HepG2 (cell line): ENCODE measurements around the gene TUT1. TPM values are rescaled to one million over a fixed set of nuclear protein-coding genes. Genes with fewer than 3 reads are reported as not detected.

ENCODE experiments used
- AHR ChIP-seq: IDR thresholded peaks from 2 replicates; pipeline ENCODE4 v1.6.1; 2018; ENCODE audit warnings: missing genetic modification reagents, missing compliant biosample characterization
- FOSL2 ChIP-seq: sonication (generic); formaldehyde crosslinking; IDR thresholded peaks from 2 replicates; pipeline ENCODE4 v1.4.0; 2020; ENCODE audit warnings: missing genetic modification reagents
- FOXK2 ChIP-seq: fragments of 450-650 bp; IDR thresholded peaks from 2 replicates; pipeline ENCODE4 v1.6.1; 2016
- HMG20B ChIP-seq: conservative IDR thresholded peaks from 2 replicates; pipeline ENCODE4 v1.6.1; 2016; ENCODE audit warnings: missing genetic modification reagents, missing compliant biosample characterization
- HNF4A ChIP-seq: sonication (generic); formaldehyde crosslinking; IDR thresholded peaks from 2 replicates; pipeline ENCODE4 v1.4.0; 2020; ENCODE audit warnings: missing genetic modification reagents
- ONECUT2 ChIP-seq: sonication (generic); formaldehyde crosslinking; IDR thresholded peaks from 2 replicates; pipeline ENCODE4 v1.4.0; 2020; ENCODE audit warnings: missing genetic modification reagents
- RBFOX2 ChIP-seq: fragments of 200-400 bp; formaldehyde crosslinking; IDR thresholded peaks from 2 replicates; pipeline ENCODE4 v1.6.1; 2017; ENCODE audit warnings: low read depth, mild to moderate bottlenecking, low read length
- SKI ChIP-seq: fragments of 450-650 bp; IDR thresholded peaks from one replicate; pipeline ENCODE4 v1.6.1; 2018; ENCODE audit warnings: mild to moderate bottlenecking; ENCODE audit not compliant: partially characterized antibody
- YY1 ChIP-seq: IDR thresholded peaks from 2 replicates; pipeline ENCODE4 v1.6.1; 2011; ENCODE audit warnings: low read length, low read depth, moderate library complexity, mild to moderate bottlenecking; ENCODE audit not compliant: insufficient read depth, insufficient replicate concordance
- ZC3H4 ChIP-seq: sonication (generic); formaldehyde crosslinking; IDR thresholded peaks from 2 replicates; pipeline ENCODE4 v1.4.0; 2020; ENCODE audit warnings: missing genetic modification reagents, borderline replicate concordance
- ZKSCAN1 ChIP-seq: fragments of 150-350 bp; IDR thresholded peaks from 2 replicates; pipeline ENCODE4 v1.6.1; 2014; ENCODE audit warnings: low read length
- ZNF17 ChIP-seq: sonication (generic); formaldehyde crosslinking; IDR thresholded peaks from 2 replicates; pipeline ENCODE4 v1.5.0; 2020; ENCODE audit warnings: mild to moderate bottlenecking, missing genetic modification reagents
- ZNF24 ChIP-seq: fragments of 450-650 bp; IDR thresholded peaks from 2 replicates; pipeline ENCODE4 v1.6.1; 2017; ENCODE audit warnings: antibody characterized with exemption, mild to moderate bottlenecking
- ZNF670 ChIP-seq: sonication (generic); formaldehyde crosslinking; IDR thresholded peaks from 2 replicates; pipeline ENCODE4 v1.8.0; 2022; ENCODE audit warnings: mild to moderate bottlenecking, missing genetic modification reagents, borderline replicate concordance
- ZNF747 ChIP-seq: sonication (generic); formaldehyde crosslinking; IDR thresholded peaks from 2 replicates; pipeline ENCODE4 v1.8.1; 2023; ENCODE audit warnings: missing genetic modification reagents, mild to moderate bottlenecking, borderline replicate concordance
- ZNF768 ChIP-seq: sonication (generic); formaldehyde crosslinking; IDR thresholded peaks from 2 replicates; pipeline ENCODE4 v1.4.0; 2020; ENCODE audit warnings: missing genetic modification reagents
- ZNF816 ChIP-seq: sonication (generic); formaldehyde crosslinking; IDR thresholded peaks from 2 replicates; pipeline ENCODE4 v1.8.0; 2022; ENCODE audit warnings: missing genetic modification reagents, mild to moderate bottlenecking, borderline replicate concordance
- polyA plus RNA-seq, 8 experiments: library from polyadenylated mRNA; depleted of rRNA in 3 of 8; stranded (reverse) in 7 of 8; unstranded in 1 of 8; fragments of >200 nt; fragmentation: Illumina TruSeq in 4 of 8; extraction: Trizol in 4 of 8; gene quantifications; 2 replicates each; pipeline versions ENCODE4 v1.2.1 to v1.2.3, GENCODE V29; 2011 to 2016; ENCODE audit warnings: low read depth in 4 of 8, missing spikeins in 1 of 8, mixed read lengths in 1 of 8; ENCODE audit not compliant: insufficient read depth in 1 of 8
- total RNA-seq, 5 experiments: library from RNA; depleted of rRNA; stranded (reverse); fragments of >200 nt; fragmentation: Illumina TruSeq; extraction: Trizol; gene quantifications; 2 replicates each; pipeline ENCODE4 v1.2.3, GENCODE V29; 2016; ENCODE audit warnings: low read depth in 1 of 5
- TF ChIP-seq, protein P1 (sequence below): sonication (generic); formaldehyde crosslinking; IDR thresholded peaks from 2 replicates; pipeline ENCODE4 v1.4.0; 2020; ENCODE audit warnings: missing genetic modification reagents
- TF ChIP-seq, protein P2 (sequence below): sonication (generic); formaldehyde crosslinking; IDR thresholded peaks from 2 replicates; pipeline ENCODE4 v1.4.0; 2020; ENCODE audit warnings: missing genetic modification reagents, borderline replicate concordance
- TF ChIP-seq, protein P3 (sequence below): sonication (generic); formaldehyde crosslinking; IDR thresholded peaks from 2 replicates; pipeline ENCODE4 v1.4.0; 2020; ENCODE audit warnings: mild to moderate bottlenecking, missing genetic modification reagents
- TF ChIP-seq, protein P4 (sequence below): sonication (generic); formaldehyde crosslinking; IDR thresholded peaks from 2 replicates; pipeline ENCODE4 v1.5.1; 2020; ENCODE audit warnings: missing genetic modification reagents, mild to moderate bottlenecking, borderline replicate concordance
- TF ChIP-seq, protein P5 (sequence below): sonication (generic); formaldehyde crosslinking; conservative IDR thresholded peaks from 2 replicates; pipeline ENCODE4 v1.4.0; 2020; ENCODE audit warnings: missing genetic modification reagents

Gene TUT1
- total and polyA plus RNA-seq, 2 of the 13 experiments (the other 11 are each of a cell fraction or from before 2014, with no cell fraction given) = 9.7 to 14.3 TPM

DNA sequence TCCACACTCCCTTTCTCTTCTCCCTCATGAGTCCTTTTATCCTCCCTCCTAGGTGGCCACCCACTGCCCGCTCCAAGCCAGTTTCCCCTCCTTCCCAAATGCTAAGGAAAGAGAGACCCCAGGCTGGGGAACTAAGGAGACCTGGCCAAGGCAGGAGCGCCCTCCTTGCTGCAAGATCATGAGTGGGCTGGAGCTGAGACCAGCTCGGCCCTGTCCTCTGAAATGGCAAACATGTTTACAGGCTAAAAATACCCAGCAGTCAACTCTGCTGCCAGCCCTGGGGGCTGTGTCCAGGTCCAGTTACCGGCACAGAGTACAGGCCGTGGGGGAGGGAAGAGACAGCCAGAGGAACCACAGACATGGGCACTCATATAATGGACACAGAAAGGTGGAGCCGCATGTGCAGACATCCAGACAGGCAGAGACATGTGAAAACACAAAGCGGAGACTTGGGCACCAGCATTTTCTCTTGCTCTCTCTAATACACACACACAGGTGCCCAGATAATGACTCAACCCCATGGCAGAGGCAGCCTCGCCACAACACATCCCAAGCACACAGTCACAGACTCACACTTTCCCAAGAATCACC lies 43.5 kb downstream of the TUT1 start (continued):
- TF ChIP-seq ZNF17 (no peak), ZNF747 (CRISPR knock-in tag) (peak; percentile 35; the same call in 1 of the 2 replicates), ONECUT2 (CRISPR knock-in tag) (no peak), ZNF768 (CRISPR knock-in tag) (no peak), RBFOX2 (no peak), ZC3H4 (CRISPR knock-in tag) (no peak), SKI (peak; percentile 43), FOXK2 (no peak), HMG20B (0 out of 2 replicates have a peak, but pooled peaks have one; percentile 38), HNF4A (peak; percentile 83), FOSL2 (peak; percentile 62), ZKSCAN1 (no peak), ZNF816 (no peak), ZNF24 (no peak), YY1 (peak; percentile 65), AHR (0 out of 2 replicates have a peak, but pooled peaks have one; percentile 25), ZNF670 (0 out of 2 replicates have a peak, but pooled peaks have one; percentile 3)
- TF ChIP-seq, protein P1, sequence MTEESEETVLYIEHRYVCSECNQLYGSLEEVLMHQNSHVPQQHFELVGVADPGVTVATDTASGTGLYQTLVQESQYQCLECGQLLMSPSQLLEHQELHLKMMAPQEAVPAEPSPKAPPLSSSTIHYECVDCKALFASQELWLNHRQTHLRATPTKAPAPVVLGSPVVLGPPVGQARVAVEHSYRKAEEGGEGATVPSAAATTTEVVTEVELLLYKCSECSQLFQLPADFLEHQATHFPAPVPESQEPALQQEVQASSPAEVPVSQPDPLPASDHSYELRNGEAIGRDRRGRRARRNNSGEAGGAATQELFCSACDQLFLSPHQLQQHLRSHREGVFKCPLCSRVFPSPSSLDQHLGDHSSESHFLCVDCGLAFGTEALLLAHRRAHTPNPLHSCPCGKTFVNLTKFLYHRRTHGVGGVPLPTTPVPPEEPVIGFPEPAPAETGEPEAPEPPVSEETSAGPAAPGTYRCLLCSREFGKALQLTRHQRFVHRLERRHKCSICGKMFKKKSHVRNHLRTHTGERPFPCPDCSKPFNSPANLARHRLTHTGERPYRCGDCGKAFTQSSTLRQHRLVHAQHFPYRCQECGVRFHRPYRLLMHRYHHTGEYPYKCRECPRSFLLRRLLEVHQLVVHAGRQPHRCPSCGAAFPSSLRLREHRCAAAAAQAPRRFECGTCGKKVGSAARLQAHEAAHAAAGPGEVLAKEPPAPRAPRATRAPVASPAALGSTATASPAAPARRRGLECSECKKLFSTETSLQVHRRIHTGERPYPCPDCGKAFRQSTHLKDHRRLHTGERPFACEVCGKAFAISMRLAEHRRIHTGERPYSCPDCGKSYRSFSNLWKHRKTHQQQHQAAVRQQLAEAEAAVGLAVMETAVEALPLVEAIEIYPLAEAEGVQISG = no peak
- TF ChIP-seq, protein P2, sequence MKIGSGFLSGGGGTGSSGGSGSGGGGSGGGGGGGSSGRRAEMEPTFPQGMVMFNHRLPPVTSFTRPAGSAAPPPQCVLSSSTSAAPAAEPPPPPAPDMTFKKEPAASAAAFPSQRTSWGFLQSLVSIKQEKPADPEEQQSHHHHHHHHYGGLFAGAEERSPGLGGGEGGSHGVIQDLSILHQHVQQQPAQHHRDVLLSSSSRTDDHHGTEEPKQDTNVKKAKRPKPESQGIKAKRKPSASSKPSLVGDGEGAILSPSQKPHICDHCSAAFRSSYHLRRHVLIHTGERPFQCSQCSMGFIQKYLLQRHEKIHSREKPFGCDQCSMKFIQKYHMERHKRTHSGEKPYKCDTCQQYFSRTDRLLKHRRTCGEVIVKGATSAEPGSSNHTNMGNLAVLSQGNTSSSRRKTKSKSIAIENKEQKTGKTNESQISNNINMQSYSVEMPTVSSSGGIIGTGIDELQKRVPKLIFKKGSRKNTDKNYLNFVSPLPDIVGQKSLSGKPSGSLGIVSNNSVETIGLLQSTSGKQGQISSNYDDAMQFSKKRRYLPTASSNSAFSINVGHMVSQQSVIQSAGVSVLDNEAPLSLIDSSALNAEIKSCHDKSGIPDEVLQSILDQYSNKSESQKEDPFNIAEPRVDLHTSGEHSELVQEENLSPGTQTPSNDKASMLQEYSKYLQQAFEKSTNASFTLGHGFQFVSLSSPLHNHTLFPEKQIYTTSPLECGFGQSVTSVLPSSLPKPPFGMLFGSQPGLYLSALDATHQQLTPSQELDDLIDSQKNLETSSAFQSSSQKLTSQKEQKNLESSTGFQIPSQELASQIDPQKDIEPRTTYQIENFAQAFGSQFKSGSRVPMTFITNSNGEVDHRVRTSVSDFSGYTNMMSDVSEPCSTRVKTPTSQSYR (CRISPR knock-in tag) = peak; percentile 95
- TF ChIP-seq, protein P3, sequence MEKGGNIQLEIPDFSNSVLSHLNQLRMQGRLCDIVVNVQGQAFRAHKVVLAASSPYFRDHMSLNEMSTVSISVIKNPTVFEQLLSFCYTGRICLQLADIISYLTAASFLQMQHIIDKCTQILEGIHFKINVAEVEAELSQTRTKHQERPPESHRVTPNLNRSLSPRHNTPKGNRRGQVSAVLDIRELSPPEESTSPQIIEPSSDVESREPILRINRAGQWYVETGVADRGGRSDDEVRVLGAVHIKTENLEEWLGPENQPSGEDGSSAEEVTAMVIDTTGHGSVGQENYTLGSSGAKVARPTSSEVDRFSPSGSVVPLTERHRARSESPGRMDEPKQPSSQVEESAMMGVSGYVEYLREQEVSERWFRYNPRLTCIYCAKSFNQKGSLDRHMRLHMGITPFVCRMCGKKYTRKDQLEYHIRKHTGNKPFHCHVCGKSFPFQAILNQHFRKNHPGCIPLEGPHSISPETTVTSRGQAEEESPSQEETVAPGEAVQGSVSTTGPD (CRISPR knock-in tag) = peak; percentile 62
- TF ChIP-seq, protein P4, sequence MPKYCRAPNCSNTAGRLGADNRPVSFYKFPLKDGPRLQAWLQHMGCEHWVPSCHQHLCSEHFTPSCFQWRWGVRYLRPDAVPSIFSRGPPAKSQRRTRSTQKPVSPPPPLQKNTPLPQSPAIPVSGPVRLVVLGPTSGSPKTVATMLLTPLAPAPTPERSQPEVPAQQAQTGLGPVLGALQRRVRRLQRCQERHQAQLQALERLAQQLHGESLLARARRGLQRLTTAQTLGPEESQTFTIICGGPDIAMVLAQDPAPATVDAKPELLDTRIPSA (CRISPR knock-in tag) = no peak
- TF ChIP-seq, protein P5, sequence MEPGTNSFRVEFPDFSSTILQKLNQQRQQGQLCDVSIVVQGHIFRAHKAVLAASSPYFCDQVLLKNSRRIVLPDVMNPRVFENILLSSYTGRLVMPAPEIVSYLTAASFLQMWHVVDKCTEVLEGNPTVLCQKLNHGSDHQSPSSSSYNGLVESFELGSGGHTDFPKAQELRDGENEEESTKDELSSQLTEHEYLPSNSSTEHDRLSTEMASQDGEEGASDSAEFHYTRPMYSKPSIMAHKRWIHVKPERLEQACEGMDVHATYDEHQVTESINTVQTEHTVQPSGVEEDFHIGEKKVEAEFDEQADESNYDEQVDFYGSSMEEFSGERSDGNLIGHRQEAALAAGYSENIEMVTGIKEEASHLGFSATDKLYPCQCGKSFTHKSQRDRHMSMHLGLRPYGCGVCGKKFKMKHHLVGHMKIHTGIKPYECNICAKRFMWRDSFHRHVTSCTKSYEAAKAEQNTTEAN (CRISPR knock-in tag) = peak; percentile 75; the same call in 1 of the 2 replicates
